ENCODE results near the gene ARMC7. TPM values are rescaled to one million over a fixed set of nuclear protein-coding genes. Genes with fewer than 3 reads are reported as not detected.
"Not testable (repeated sequence)": the region's sequence is repeated elsewhere in the genome, so short reads cannot be mapped to it uniquely, and the experiment has no call there.

ARMC7 gene
- total RNA-seq, 1 experiment from 2014 or later = 5.2 TPM

- no peak for DNase-seq (ENCODE audit: low spot score)
Observed at GRCh38 chr17:75152922-75153779, 43.4 kb downstream of the ARMC7 start.

- DNase-seq (ENCODE audit: low spot score) = no peak
Observed at GRCh38 chr17:75153780-75154194, 44.0 kb downstream of the ARMC7 start.

DNA sequence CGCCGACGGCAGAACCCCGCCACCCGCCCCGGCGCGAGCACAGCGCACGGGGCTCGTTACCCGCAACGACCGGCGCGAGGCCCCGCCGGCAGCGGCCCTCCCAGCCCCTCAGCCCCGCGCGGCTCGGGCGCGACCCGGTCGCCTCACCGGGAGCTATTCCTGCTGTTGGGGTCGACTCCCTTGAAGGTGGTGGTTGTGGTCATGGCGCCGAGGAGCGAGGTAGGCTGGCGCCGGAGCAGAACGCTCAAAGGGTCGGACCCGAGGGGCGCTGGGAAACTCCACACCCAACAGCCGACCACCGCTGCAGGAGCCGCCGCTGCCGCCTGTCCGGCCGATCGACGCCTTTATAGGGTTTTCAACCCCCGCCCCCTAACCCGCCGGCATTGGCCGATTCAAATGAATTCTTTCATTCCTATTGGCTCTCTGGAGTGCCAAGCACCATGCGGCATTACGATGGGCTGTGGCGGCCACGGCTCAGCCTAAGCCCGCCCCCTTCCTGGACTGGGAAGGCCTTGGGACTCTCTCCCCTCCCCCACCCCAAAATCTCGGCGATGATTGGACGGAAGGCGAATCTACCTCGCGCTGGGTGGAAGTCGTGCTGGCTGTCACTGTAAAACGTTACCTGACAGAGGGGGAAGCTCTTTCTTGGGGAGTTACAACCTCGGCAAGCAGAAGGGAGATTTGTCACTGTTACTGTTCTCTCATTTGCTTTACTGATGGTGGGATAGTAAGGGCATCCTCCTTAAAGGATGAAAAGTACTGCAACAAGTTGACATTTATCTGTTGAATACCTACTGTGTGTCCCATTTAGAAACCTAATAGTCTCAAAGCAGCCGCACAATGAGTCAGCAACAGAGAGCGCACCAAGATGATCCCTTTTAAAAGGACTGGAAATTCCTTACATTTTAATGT lies 44.7 kb downstream of the ARMC7 start, which contains the start of gene JPT1:
JPT1 (minus strand) TSS at position 318 of the 912 bp plus-strand sequence; CDS start at position 203, 115 bp downstream.
- DNase-seq (ENCODE audit: low spot score) = peak; percentile 100

- DNase-seq (ENCODE audit: low spot score) = no peak
Observed at GRCh38 chr17:75155191-75155601, 45.4 kb downstream of the ARMC7 start.

DNA sequence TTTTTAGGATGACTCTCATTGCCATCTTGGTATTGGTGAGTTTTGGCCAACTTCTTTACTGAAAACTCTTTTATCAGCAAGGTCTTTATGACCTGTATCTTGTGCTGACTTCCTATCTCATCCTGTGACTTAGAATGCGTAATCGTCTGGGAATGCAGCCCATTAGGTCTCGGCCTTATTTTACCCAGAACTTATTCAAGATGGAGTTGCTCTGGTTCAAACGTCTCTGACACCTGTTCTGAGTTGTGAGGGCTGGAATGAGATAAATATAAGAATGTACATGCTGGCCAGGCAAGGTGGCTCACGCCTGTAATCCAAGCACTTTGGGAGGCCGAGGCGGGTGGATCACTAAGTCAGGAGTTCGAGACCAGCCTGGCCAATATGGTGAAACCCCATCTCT lies 48.7 kb downstream of the ARMC7 start:
- not testable (repeated sequence) for DNase-seq (ENCODE audit: low spot score)

DNA sequence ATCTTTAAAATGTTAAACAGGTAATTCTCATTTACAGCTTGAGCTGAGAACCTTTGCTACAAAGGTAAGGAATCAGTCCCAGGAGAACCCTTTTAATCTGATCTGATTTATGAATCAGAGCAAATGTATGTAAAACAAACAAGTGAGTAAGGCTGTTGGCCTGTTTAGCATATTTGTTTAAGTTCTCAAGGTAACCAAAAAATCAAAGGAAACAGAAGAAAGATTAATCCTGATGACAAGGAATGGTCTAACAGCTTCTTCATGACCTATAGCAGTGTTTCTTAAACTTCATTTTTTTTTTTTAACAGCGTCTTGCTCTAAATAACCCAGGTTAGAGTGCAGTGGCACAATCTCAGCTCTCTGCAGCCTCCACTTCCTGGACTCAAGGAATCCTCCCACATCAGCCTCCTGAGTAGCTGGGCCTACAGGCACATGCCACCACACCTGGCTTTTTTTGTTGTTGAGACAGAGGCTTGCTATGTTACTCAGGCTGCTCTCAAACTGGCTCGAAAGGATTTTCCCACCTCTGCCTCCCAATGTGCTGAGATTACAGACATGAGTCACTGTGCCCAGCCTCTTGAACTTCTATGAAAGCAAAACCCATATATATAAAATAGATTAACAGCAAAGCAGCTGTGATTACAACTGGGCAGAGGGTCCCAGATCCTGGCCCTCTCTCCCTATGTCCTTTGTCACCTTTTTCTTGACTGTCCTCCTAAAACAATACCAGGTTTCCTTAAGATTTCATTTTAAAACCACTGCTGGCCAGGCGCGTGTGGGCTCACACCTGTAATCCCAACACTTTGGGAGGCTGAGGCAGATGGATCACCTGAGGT lies 49.6 kb downstream of the ARMC7 start:
- no peak for DNase-seq (ENCODE audit: low spot score)

DNA sequence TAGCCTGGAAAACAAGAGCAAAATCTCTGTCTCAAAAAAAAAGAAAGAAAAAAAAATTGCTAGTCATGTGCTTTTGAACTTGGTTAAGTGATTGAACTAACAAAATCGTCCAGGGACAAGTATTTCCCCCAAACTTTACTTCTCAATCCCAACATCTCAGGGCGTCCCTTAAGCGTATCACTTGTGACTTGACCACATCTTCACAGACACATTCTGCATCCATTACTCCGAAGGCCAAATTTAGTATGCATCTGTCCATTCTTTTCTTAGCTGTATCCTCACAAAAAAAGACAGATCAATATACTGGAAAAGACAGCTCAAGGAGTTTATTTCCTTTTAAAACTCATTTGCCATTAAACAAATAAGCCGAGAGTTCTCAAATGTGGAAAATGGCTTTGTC lies 50.4 kb downstream of the ARMC7 start:
- DNase-seq (ENCODE audit: low spot score) = no peak

DNA sequence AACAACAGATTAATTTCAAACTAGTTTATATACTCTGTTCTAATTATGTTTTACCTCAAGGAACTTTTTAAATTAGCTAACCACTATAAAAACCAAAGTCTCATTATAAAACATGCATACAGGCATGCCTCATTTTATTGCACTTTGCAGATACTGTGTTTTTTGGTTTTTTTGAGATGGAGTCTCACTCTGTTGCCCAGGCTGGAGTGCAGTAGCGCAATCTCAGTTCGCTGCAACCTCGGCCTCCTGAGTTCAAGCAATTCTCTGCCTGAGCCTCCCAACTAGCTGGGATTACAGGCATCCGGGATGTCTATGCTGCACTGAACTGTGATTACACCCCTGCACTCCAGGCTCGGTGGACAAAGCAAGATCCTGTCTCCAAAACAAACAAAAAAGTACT lies 53.3 kb downstream of the ARMC7 start:
- no peak for DNase-seq (ENCODE audit: low spot score)

DNA sequence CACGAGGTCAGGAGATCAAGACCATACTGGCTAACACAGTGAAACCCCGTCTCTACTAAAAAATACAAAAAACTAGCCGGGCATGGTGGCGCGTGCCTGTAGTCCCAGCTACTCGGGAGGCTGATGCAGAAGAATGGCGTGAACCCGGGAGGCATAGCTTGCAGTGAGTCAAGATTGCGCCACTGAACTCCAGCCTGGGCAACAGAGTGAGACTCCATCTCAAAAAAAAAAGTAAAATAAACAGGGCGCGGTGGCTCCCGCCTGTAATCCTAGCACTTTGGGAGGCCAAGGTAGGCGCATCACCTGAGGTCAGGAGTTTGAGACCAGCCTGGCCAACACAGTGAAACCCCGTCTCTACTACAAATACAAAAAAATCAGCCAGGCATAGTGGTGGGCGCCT lies 54.8 kb downstream of the ARMC7 start:
- not testable (repeated sequence) for DNase-seq (ENCODE audit: low spot score)

DNA sequence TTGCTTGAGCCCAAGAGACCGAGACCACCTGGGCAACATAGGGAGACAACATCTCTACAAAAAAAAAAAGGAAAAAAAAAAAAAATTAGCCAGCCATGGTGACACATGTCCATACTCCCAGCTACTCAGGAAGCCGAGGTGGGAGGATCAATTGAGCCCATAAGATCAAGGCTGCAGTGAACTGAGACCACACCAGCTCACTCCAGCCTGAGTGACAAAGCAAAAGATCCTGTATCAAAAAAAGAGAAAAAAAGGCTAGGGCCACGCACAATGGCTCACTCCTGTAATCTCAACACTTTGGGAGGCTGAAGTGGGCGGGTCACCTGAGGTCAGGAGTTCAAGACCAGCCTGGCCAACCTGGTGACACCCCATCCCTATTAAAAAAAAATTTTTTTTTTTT lies 59.2 kb downstream of the ARMC7 start:
- no peak for DNase-seq (ENCODE audit: low spot score)

GRCh38 chr17:75173526-75173925 lies 63.8 kb downstream of the ARMC7 start:
- DNase-seq (ENCODE audit: low spot score) = no peak

DNA sequence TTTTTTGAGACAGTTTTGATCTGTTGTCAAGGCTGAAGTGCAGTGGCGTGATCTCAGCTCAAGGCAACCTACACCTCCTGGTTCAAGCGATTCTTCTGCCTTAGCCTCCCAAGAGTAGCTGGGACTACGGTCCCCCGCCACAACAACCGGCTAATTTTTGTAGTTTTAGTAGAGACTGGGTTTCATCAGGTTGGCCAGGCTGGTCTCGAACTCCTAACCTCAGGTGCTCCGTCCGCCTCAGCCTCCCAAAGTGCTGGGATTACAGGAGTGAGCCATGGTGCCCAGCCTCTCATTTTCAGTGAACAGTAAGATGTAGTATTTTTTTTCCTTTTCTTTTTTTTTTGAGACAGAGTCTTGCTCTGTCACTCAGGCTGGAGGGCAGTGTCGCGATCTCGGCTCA lies 65.2 kb downstream of the ARMC7 start:
- DNase-seq (ENCODE audit: low spot score) = no peak

DNA sequence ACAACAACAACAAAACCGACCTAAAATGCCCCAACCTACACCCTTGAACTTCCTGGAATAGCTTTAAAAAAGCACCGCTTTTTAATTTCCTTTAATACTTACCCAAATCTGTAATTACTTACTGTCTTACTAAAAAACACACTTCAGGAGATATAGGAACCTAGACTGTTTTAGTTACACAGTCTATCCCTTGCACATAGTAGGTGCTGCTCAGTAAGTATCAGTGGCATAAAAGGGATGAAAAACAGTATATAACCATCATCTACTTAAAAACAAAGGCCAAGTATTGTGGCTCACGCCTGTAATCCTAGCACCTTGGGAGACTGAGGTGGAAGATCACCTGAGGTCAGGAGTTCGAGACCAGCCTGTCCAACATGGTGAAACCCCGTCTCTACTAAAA lies 66.9 kb downstream of the ARMC7 start:
- no peak for DNase-seq (ENCODE audit: low spot score)

DNA sequence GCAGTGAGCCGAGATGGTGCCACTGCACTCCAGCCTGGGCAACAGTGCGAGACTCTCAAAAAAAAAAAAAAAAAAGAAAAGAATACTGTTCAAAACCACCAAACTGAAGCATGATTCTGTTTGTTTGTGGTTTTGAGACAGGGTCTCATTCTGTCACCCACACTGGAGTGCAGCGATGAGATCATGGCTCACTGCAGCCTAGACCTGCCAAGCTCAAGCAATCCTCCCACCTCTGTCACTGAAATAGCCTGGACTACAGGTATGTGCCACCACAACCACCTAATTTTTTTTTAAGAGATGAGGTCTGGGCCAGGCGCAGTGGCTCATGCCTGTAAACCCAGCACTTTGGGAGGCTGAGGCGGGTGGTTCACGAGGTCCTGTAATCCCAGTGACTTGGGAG lies 68.7 kb downstream of the ARMC7 start:
- no peak for DNase-seq (ENCODE audit: low spot score)

Other genes starting within 250 kb of the ARMC7 start
- 22.1 and 30.0 TPM in 2 replicates for gene FDXR, start 237.0 kb upstream of the ARMC7 start, total RNA-seq (2014; rRNA removed; shearing (Covaris generic))
- gene FADS6, start 216.3 kb upstream of the ARMC7 start, total RNA-seq (2014; rRNA removed; shearing (Covaris generic)) = not detected in 2 replicates
- 0.54 TPM in 1 of 2 replicates, not detected in the other for gene USH1G, start 186.7 kb upstream of the ARMC7 start, total RNA-seq (2014; rRNA removed; shearing (Covaris generic))
- gene OTOP2, start 185.7 kb upstream of the ARMC7 start, total RNA-seq (2014; rRNA removed; shearing (Covaris generic)) = not detected in 2 replicates
- not detected in 2 replicates for gene OTOP3, start 174.1 kb upstream of the ARMC7 start, total RNA-seq (2014; rRNA removed; shearing (Covaris generic))
- 0.15 TPM in 1 of 2 replicates, not detected in the other for gene HID1, start 137.2 kb upstream of the ARMC7 start, total RNA-seq (2014; rRNA removed; shearing (Covaris generic))
- gene CDR2L, start 122.3 kb upstream of the ARMC7 start, total RNA-seq (2014; rRNA removed; shearing (Covaris generic)) = 3.3 and 5.8 TPM in 2 replicates
- gene MRPL58, start 97.3 kb upstream of the ARMC7 start, total RNA-seq (2014; rRNA removed; shearing (Covaris generic)) = 89.4 and 107 TPM in 2 replicates
- 595 and 655 TPM in 2 replicates for gene ATP5PD, start 63.0 kb upstream of the ARMC7 start, total RNA-seq (2014; rRNA removed; shearing (Covaris generic))
- gene KCTD2, start 62.7 kb upstream of the ARMC7 start, total RNA-seq (2014; rRNA removed; shearing (Covaris generic)) = 14.3 and 16.5 TPM in 2 replicates
- not detected in 2 replicates for gene SLC16A5, start 22.0 kb upstream of the ARMC7 start, total RNA-seq (2014; rRNA removed; shearing (Covaris generic))
- gene NT5C, start 21.8 kb downstream of the ARMC7 start, total RNA-seq (2014; rRNA removed; shearing (Covaris generic)) = 122 and 134 TPM in 2 replicates
- gene JPT1, start 44.5 kb downstream of the ARMC7 start, total RNA-seq (2014; rRNA removed; shearing (Covaris generic)) = 324 and 466 TPM in 2 replicates
- gene SUMO2, start 73.0 kb downstream of the ARMC7 start, total RNA-seq (2014; rRNA removed; shearing (Covaris generic)) = 160 and 193 TPM in 2 replicates
- 59.3 and 71.5 TPM in 2 replicates for gene NUP85, start 95.7 kb downstream of the ARMC7 start, total RNA-seq (2014; rRNA removed; shearing (Covaris generic))
- gene GGA3, start 151.6 kb downstream of the ARMC7 start, total RNA-seq (2014; rRNA removed; shearing (Covaris generic)) = 12.7 and 22.2 TPM in 2 replicates
- gene MRPS7, start 151.9 kb downstream of the ARMC7 start, total RNA-seq (2014; rRNA removed; shearing (Covaris generic)) = 112 and 116 TPM in 2 replicates
- gene MIF4GD, start 161.3 kb downstream of the ARMC7 start, total RNA-seq (2014; rRNA removed; shearing (Covaris generic)) = 36.0 and 41.6 TPM in 2 replicates
- gene SLC25A19, start 179.5 kb downstream of the ARMC7 start, total RNA-seq (2014; rRNA removed; shearing (Covaris generic)) = 6.8 and 13.1 TPM in 2 replicates

Measured in H4 (cell line).